ENCODE results near the gene ELF4.

- TF ChIP-seq CTCF (IDR thresholded peaks at IDR 0.05; ENCODE audit: low read depth, low read length, poor library complexity, severe bottlenecking) (no peak), EZH2phosphoT487 (IDR thresholded peaks at IDR 0.05; ENCODE audit: borderline replicate concordance, low read length) (no peak)
Observed at GRCh38 chrX:130027569-130027968, 82.7 kb downstream of the ELF4 start.

All from DOHH2 (cell line).